HepG2 (cell line): ENCODE measurements around the gene FRMD8. TPM values are rescaled to one million over a fixed set of nuclear protein-coding genes. Genes with fewer than 3 reads are reported as not detected.

Source experiments
- ATF1 ChIP-seq: IDR thresholded peaks from 2 replicates; pipeline ENCODE4 v1.6.1; 2016; ENCODE audit warnings: mild to moderate bottlenecking, control low read depth
- ATRX ChIP-seq: sonication (generic); formaldehyde crosslinking; IDR thresholded peaks from 2 replicates; pipeline ENCODE4 v1.4.0; 2020; ENCODE audit warnings: missing genetic modification reagents, borderline replicate concordance
- CHCHD3 ChIP-seq: sonication (generic); formaldehyde crosslinking; IDR thresholded peaks from 2 replicates; pipeline ENCODE4 v1.8.0; 2022; ENCODE audit warnings: mild to moderate bottlenecking, missing genetic modification reagents, moderate library complexity
- ELF1 ChIP-seq: sonication (generic); formaldehyde crosslinking; IDR thresholded peaks from 2 replicates; pipeline ENCODE4 v1.4.0; 2020; ENCODE audit warnings: missing genetic modification reagents
- IKZF4 ChIP-seq: sonication (generic); formaldehyde crosslinking; IDR thresholded peaks from 2 replicates; pipeline ENCODE4 v1.5.1; 2020; ENCODE audit warnings: borderline replicate concordance, mild to moderate bottlenecking, low read depth, missing genetic modification reagents; ENCODE audit errors: not compliant biosample characterization
- PAX8 ChIP-seq: sonication (generic); formaldehyde crosslinking; IDR thresholded peaks from 2 replicates; pipeline ENCODE4 v1.8.0; 2022; ENCODE audit warnings: mild to moderate bottlenecking, missing genetic modification reagents, borderline replicate concordance
- POLR2AphosphoS2 ChIP-seq: IDR thresholded peaks from 2 replicates; pipeline ENCODE4 v1.6.1; 2011; ENCODE audit warnings: low read depth, low read length, improper control_type of control experiment
- POLR2G ChIP-seq: fragments of 200-400 bp; formaldehyde crosslinking; IDR thresholded peaks from 2 replicates; pipeline ENCODE4 v1.6.1; 2018; ENCODE audit warnings: mild to moderate bottlenecking, low read depth, low read length, moderate library complexity
- RFXAP ChIP-seq: sonication (generic); formaldehyde crosslinking; IDR thresholded peaks from 2 replicates; pipeline ENCODE4 v1.4.0; 2020; ENCODE audit warnings: missing genetic modification reagents, borderline replicate concordance
- SP4 ChIP-seq: sonication (generic); formaldehyde crosslinking; IDR thresholded peaks from 2 replicates; pipeline ENCODE4 v1.8.1; 2023; ENCODE audit warnings: mild to moderate bottlenecking, missing genetic modification reagents
- SPEN ChIP-seq: sonication (generic); formaldehyde crosslinking; IDR thresholded peaks from 2 replicates; pipeline ENCODE4 v1.5.1; 2020; ENCODE audit warnings: low read depth, mild to moderate bottlenecking, missing genetic modification reagents
- ZFP62 ChIP-seq: sonication (generic); formaldehyde crosslinking; IDR thresholded peaks from 2 replicates; pipeline ENCODE4 v1.4.0; 2020; ENCODE audit warnings: missing genetic modification reagents
- ZNF441 ChIP-seq: sonication (generic); formaldehyde crosslinking; IDR thresholded peaks from 2 replicates; pipeline ENCODE4 v1.7.0; 2021; ENCODE audit warnings: missing genetic modification reagents, borderline replicate concordance
- ZNF816 ChIP-seq: sonication (generic); formaldehyde crosslinking; IDR thresholded peaks from 2 replicates; pipeline ENCODE4 v1.8.0; 2022; ENCODE audit warnings: missing genetic modification reagents, mild to moderate bottlenecking, borderline replicate concordance
- polyA plus RNA-seq, 8 experiments: library from polyadenylated mRNA; depleted of rRNA in 3 of 8; stranded (reverse) in 7 of 8; unstranded in 1 of 8; fragments of >200 nt; fragmentation: Illumina TruSeq in 4 of 8; extraction: Trizol in 4 of 8; gene quantifications; 2 replicates each; pipeline versions ENCODE4 v1.2.1 to v1.2.3, GENCODE V29; 2011 to 2016; ENCODE audit warnings: low read depth in 4 of 8, missing spikeins in 1 of 8, mixed read lengths in 1 of 8; ENCODE audit not compliant: insufficient read depth in 1 of 8
- total RNA-seq, 5 experiments: library from RNA; depleted of rRNA; stranded (reverse); fragments of >200 nt; fragmentation: Illumina TruSeq; extraction: Trizol; gene quantifications; 2 replicates each; pipeline ENCODE4 v1.2.3, GENCODE V29; 2016; ENCODE audit warnings: low read depth in 1 of 5
- TF ChIP-seq, protein P1 (sequence below): sonication (generic); formaldehyde crosslinking; IDR thresholded peaks from 2 replicates; pipeline ENCODE4 v1.5.1; 2020; ENCODE audit warnings: mild to moderate bottlenecking, missing genetic modification reagents, moderate library complexity
- TF ChIP-seq, protein P2 (sequence below): IDR thresholded peaks from 2 replicates; pipeline ENCODE4 v1.6.1; 2016
- TF ChIP-seq, protein P3 (sequence below): sonication (generic); formaldehyde crosslinking; IDR thresholded peaks from 2 replicates; pipeline ENCODE4 v1.4.0; 2020; ENCODE audit warnings: mild to moderate bottlenecking, missing genetic modification reagents
- TF ChIP-seq, protein P4 (sequence below): IDR thresholded peaks from 2 replicates; pipeline ENCODE4 v1.4.0; 2020; ENCODE audit warnings: mild to moderate bottlenecking, missing genetic modification reagents

Gene FRMD8
- total and polyA plus RNA-seq, 2 of the 13 experiments (the other 11 are each of a cell fraction or from before 2014, with no cell fraction given) = 5.8 to 20.6 TPM

GRCh38 chr11:65432686-65433582, 46.5 kb downstream of the FRMD8 start (continued):
- TF ChIP-seq, protein P1, sequence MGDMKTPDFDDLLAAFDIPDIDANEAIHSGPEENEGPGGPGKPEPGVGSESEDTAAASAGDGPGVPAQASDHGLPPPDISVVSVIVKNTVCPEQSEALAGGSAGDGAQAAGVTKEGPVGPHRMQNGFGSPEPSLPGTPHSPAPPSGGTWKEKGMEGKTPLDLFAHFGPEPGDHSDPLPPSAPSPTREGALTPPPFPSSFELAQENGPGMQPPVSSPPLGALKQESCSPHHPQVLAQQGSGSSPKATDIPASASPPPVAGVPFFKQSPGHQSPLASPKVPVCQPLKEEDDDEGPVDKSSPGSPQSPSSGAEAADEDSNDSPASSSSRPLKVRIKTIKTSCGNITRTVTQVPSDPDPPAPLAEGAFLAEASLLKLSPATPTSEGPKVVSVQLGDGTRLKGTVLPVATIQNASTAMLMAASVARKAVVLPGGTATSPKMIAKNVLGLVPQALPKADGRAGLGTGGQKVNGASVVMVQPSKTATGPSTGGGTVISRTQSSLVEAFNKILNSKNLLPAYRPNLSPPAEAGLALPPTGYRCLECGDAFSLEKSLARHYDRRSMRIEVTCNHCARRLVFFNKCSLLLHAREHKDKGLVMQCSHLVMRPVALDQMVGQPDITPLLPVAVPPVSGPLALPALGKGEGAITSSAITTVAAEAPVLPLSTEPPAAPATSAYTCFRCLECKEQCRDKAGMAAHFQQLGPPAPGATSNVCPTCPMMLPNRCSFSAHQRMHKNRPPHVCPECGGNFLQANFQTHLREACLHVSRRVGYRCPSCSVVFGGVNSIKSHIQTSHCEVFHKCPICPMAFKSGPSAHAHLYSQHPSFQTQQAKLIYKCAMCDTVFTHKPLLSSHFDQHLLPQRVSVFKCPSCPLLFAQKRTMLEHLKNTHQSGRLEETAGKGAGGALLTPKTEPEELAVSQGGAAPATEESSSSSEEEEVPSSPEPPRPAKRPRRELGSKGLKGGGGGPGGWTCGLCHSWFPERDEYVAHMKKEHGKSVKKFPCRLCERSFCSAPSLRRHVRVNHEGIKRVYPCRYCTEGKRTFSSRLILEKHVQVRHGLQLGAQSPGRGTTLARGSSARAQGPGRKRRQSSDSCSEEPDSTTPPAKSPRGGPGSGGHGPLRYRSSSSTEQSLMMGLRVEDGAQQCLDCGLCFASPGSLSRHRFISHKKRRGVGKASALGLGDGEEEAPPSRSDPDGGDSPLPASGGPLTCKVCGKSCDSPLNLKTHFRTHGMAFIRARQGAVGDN (CRISPR knock-in tag) = no peak
- TF ChIP-seq SP4 (CRISPR knock-in tag) (no peak), POLR2AphosphoS2 (peak; percentile 90), IKZF4 (CRISPR knock-in tag) (no peak), PAX8 (CRISPR knock-in tag) (no peak), ZNF816 (CRISPR knock-in tag) (no peak), ATF1 (0 out of 2 replicates have a peak, but pooled peaks have one; percentile 20), SPEN (CRISPR knock-in tag) (no peak), RFXAP (CRISPR knock-in tag) (no peak), ZNF441 (CRISPR knock-in tag) (no peak), ATRX (CRISPR knock-in tag) (no peak), CHCHD3 (no peak), ZFP62 (CRISPR knock-in tag) (no peak), POLR2G (peak; percentile 58), ELF1 (CRISPR knock-in tag) (no peak)
- TF ChIP-seq, protein P2, sequence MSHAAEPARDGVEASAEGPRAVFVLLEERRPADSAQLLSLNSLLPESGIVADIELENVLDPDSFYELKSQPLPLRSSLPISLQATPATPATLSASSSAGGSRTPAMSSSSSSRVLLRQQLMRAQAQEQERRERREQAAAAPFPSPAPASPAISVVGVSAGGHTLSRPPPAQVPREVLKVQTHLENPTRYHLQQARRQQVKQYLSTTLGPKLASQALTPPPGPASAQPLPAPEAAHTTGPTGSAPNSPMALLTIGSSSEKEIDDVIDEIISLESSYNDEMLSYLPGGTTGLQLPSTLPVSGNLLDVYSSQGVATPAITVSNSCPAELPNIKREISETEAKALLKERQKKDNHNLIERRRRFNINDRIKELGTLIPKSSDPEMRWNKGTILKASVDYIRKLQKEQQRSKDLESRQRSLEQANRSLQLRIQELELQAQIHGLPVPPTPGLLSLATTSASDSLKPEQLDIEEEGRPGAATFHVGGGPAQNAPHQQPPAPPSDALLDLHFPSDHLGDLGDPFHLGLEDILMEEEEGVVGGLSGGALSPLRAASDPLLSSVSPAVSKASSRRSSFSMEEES = no peak
- TF ChIP-seq, protein P3, sequence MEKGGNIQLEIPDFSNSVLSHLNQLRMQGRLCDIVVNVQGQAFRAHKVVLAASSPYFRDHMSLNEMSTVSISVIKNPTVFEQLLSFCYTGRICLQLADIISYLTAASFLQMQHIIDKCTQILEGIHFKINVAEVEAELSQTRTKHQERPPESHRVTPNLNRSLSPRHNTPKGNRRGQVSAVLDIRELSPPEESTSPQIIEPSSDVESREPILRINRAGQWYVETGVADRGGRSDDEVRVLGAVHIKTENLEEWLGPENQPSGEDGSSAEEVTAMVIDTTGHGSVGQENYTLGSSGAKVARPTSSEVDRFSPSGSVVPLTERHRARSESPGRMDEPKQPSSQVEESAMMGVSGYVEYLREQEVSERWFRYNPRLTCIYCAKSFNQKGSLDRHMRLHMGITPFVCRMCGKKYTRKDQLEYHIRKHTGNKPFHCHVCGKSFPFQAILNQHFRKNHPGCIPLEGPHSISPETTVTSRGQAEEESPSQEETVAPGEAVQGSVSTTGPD (CRISPR knock-in tag) = no peak
- TF ChIP-seq, protein P4, sequence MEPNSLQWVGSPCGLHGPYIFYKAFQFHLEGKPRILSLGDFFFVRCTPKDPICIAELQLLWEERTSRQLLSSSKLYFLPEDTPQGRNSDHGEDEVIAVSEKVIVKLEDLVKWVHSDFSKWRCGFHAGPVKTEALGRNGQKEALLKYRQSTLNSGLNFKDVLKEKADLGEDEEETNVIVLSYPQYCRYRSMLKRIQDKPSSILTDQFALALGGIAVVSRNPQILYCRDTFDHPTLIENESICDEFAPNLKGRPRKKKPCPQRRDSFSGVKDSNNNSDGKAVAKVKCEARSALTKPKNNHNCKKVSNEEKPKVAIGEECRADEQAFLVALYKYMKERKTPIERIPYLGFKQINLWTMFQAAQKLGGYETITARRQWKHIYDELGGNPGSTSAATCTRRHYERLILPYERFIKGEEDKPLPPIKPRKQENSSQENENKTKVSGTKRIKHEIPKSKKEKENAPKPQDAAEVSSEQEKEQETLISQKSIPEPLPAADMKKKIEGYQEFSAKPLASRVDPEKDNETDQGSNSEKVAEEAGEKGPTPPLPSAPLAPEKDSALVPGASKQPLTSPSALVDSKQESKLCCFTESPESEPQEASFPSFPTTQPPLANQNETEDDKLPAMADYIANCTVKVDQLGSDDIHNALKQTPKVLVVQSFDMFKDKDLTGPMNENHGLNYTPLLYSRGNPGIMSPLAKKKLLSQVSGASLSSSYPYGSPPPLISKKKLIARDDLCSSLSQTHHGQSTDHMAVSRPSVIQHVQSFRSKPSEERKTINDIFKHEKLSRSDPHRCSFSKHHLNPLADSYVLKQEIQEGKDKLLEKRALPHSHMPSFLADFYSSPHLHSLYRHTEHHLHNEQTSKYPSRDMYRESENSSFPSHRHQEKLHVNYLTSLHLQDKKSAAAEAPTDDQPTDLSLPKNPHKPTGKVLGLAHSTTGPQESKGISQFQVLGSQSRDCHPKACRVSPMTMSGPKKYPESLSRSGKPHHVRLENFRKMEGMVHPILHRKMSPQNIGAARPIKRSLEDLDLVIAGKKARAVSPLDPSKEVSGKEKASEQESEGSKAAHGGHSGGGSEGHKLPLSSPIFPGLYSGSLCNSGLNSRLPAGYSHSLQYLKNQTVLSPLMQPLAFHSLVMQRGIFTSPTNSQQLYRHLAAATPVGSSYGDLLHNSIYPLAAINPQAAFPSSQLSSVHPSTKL = no peak
